Omental fat pad (tissue), 4 donors: ENCODE data around the gene AGAP1. TPM values are rescaled to one million over a fixed set of nuclear protein-coding genes. Genes with fewer than 3 reads are reported as not detected.

Source experiments
- ATAC-seq: fragments of 150-250 bp; one replicate; pipeline ENCODE4 v1.9.1; 2016; ENCODE audit warnings: mild to moderate bottlenecking, moderate library complexity; ENCODE audit not compliant: low FRiP score
- DNase-seq: peaks from one replicate; pipeline ENCODE4 v3.0.0-alpha.2; 2019; ENCODE audit warnings: low spot score
- total RNA-seq, 4 donors: library from RNA; depleted of rRNA; stranded (reverse); fragments of >200 nt; gene quantifications; one replicate each; pipeline ENCODE4 v1.1.0, GENCODE V29; 2016
- TF ChIP-seq, protein P1 (sequence below), 3 donors: fragments of 450-650 bp; IDR thresholded peaks; one replicate each; pipeline ENCODE4 v1.5.1; 2016 to 2017; ENCODE audit warnings: antibody characterized with exemption in 3 of 3, mild to moderate bottlenecking in 3 of 3, moderate library complexity in 2 of 3

The AGAP1 gene
- total RNA-seq, 4 donors from 2014 or later, result 15.5 to 24.3 (median 16.2) TPM

DNA sequence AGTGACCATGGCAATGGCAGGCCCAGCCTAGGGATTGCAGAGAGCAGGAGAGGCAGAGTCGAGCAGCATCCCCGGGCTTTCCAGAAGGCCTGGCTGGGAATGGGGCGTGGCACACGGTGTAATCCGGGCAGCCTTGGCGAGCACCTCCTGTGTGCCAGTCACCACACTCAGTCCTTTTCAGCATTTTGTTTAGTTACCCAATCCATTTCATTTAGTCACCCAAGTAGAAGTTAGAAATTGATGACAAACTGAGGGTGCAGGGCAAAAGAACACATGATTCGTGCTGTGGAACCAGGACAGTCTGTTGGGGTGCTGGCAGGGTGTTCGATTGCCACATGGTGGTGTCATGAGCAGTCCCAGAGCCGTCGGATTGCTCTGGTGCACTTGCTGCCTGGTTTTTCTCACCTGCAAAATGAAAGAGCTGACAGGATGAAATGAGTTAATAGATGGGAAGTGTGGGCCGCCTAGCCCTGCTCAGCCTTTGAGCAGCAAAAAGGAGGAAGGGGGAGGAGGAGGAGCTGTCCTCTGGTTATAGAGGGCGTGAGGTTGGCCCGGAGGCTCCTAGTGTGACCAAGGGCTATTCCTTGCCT lies 299.4 kb downstream of the AGAP1 start:
- TF ChIP-seq, protein P1, sequence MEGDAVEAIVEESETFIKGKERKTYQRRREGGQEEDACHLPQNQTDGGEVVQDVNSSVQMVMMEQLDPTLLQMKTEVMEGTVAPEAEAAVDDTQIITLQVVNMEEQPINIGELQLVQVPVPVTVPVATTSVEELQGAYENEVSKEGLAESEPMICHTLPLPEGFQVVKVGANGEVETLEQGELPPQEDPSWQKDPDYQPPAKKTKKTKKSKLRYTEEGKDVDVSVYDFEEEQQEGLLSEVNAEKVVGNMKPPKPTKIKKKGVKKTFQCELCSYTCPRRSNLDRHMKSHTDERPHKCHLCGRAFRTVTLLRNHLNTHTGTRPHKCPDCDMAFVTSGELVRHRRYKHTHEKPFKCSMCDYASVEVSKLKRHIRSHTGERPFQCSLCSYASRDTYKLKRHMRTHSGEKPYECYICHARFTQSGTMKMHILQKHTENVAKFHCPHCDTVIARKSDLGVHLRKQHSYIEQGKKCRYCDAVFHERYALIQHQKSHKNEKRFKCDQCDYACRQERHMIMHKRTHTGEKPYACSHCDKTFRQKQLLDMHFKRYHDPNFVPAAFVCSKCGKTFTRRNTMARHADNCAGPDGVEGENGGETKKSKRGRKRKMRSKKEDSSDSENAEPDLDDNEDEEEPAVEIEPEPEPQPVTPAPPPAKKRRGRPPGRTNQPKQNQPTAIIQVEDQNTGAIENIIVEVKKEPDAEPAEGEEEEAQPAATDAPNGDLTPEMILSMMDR (IDR thresholded peaks at IDR 0.05), result no peak
- ATAC-seq (no peak), DNase-seq (no peak)

DNA sequence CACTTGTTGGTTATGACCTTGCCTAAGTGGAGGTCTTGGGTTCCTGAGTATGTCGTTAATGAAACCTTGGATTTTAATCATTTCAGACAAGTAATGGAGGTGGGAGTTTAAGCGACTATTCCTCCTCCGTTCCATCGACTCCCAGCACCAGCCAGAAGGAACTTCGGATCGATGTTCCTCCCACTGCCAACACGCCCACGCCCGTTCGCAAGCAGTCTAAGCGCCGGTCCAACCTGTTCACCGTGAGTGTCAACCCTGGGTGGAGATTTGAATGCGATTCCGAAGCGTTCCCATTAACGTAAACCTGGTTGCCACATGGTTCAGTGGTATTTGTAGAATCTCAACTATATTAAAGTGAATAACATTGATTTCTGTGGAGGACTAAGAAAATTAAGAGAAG lies 305.4 kb downstream of the AGAP1 start:
- ATAC-seq (no peak), DNase-seq (no peak)
- TF ChIP-seq, protein P1 (IDR thresholded peaks at IDR 0.05), result no peak

DNA sequence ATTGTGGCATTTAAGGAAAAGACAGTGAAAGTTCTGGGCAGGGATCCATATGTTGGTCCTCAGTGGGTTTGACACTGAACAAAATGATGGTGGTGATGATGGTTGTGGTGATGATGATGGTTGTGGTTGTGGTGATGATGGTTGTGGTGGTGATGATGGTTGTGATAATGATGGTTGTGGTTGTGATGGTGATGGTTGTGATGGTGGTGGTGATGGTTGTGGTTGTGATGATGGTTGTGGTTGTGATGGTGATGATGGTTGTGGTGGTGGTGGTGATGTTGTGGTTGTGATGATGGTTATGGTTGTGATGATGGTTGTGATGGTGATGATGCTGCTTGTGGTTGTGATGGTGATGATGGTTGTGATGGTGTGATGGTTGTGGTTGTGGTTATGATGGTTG lies 308.7 kb downstream of the AGAP1 start:
- ATAC-seq (no peak), DNase-seq (no peak)
- TF ChIP-seq, protein P1 (IDR thresholded peaks at IDR 0.05), result no peak

DNA sequence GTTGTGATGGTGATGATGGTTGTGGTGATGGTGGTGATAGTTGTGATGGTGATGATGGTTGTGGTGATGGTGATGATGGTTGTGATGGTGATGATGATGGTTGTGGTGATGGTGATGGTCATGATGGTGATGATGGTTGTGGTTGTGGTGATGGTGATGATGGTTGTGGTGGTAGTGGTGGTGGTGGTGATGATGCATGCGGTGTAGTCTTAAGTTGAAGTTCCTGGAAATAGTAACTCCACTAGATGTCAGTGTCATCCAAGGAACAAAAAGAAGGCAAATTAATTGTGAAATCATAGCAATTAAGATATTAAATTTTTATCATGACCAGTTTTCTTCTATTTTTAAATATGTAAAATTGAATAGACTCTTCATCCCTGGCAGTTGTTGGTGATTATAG lies 309.2 kb downstream of the AGAP1 start:
- ATAC-seq, result no peak
- TF ChIP-seq, protein P1 (IDR thresholded peaks at IDR 0.05), result no peak
- DNase-seq, result no peak

DNA sequence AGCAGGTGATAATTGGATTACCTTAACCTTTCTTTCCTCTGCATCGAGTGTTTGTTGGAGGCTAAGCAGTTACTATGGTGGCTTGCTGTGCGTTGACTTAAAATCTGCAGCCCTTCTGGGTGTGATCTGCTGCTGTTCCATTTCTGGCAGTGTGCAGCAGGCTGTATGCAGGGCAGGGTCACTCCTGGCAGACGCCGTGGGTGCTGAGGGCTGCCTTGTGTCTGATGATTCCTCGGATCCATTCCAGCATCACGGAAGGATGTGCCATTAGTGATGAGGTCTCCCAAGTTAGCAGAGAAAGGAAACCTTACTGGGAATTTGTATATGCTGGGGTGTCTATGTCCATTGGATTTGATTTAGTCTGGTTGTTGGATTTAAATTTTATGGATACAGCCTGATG lies 310.8 kb downstream of the AGAP1 start:
- ATAC-seq (no peak), DNase-seq (no peak)
- TF ChIP-seq, protein P1 (IDR thresholded peaks at IDR 0.05), result no peak

DNA sequence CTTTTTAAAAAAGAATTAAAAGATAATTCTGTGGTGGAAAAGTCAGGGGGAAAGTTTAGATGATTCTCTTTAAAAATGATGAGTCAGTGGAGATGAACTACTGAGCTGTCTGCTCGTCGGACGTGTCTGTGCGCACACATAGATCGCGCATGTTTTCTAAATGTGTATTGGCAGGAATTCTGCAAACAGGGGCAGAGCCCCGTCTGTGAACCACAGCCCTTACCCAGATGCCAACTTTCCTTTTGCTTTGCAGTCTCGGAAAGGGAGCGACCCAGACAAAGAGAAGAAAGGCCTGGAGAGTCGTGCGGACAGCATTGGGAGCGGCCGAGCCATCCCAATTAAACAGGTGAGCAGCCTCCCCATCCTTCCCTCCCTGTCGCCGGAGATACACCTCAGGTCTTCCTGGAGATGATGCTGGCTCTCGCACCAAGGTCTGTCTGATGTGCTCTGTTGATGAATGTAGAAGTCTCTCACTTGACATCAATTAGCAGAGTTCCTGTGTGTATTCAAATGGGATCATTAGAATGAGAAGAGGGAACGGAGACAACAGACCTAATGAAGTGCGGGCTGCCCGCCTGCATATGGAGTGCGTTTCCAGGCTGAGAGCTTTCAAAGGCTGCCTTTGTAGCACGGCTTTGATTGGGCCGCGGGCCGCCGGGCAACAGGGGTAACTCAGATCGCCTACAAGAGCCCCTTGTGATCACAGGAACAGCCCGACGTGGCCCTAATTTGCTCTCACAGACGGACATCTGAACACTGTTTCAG lies 313.3 kb downstream of the AGAP1 start:
- no peak for DNase-seq
- TF ChIP-seq, protein P1 (IDR thresholded peaks at IDR 0.05), result no peak
- ATAC-seq, result no peak

DNA sequence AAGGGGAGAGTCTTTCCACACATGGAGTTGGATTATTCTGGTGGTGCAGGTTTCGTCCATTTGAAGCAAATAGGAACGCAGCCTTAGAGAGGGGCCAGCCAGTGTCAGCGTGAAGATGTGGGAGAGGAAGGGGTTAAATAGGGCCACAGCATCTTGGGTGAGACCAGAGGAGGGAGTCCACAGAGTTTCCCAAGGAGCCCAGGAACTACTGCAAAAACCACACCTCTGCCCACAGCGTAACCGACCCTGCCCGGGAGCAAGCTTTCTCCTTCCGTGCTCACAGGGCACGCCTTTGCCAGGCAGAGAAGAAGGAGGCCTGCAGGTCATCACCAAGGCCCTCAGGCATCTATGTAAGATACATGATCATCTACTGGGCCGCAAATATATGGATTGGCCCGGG lies 314.5 kb downstream of the AGAP1 start:
- TF ChIP-seq, protein P1 (IDR thresholded peaks at IDR 0.05), result no peak
- DNase-seq (no peak), ATAC-seq (no peak)
